SHP77 (cell line): ENCODE measurements around the gene C2CD4A.
A peak's percentile ranks its signal among the peaks of the same experiment; 100 is the strongest.

Experiments
- DNase-seq, 2 experiments: peaks; one replicate each; lab custom pipeline; 2025; lab: John Stamatoyannopoulos, UW

C2CD4A gene

GRCh38 chr15:62103431-62103830, 36.7 kb downstream of the C2CD4A start:
- DNase-seq = no peak

GRCh38 chr15:62104401-62104800, 37.6 kb downstream of the C2CD4A start:
- no peak for DNase-seq

GRCh38 chr15:62104846-62105245, 38.1 kb downstream of the C2CD4A start:
- no peak for DNase-seq

GRCh38 chr15:62105266-62105665, 38.5 kb downstream of the C2CD4A start:
- DNase-seq = peak in 1 of 2 experiments; percentile 24

DNA sequence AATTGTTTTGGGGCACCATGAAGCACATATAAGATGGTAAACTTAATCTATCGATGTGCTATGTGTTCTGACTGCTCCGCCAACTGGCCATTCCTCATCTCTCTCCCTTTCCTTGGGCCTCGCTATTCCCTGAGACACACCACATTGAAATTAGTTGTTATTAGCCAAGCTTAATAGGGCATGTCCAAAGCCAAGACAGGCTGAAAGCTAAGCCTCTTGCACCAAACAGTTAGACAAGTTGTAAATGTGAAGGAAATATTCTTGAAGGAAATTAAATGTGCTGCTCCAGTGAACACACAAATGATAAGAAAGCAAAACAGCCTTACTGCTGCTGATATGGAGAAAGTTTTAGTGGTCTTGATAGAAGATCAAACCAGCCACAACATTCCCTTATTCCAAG, 39.3 kb downstream of the C2CD4A start:
- DNase-seq = no peak

DNA sequence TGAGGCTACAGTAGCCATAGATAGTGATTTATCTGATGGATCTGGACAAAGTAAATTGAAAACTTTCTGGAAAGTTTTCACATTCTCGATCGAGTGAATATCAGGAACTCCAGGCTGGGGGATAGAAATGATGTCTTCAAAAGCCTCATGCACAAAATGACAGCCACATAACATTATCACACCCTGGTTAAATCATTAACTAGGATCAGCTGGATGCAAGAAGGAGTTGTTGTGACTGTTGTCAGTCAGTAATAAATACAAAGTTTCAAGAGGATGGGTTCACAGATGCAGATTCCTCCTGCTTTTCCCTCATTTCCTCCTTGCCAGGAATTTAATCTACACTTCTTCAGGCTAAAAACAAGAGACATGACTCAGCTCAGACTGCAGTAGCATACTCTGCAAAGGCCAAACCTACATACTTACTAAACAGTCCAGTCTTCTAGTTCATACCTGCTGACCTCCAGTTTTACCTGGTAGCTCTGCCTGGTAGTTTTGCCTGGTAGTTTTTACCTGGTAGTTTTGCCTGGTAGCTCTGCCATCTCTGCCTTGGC, 40.9 kb downstream of the C2CD4A start:
- DNase-seq = no peak

GRCh38 chr15:62108411-62108810, 41.6 kb downstream of the C2CD4A start:
- DNase-seq = no peak

DNA sequence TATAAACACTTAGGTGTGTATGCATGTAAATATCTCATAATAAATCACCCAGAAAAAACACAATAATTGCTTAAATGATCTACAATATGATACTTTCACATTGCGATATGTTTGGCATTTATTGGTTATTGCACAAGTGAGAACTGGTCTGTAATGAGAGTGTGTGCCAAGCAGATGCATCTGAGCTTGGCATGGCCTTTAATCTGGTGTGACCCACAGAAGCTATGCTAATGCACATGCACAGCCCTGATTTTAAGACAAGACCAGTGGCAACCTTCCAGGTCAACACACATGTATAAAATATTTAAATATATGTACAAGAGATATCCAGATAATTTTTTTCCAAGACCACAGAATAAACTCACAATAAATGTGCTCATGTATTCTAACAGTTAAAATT, 42.7 kb downstream of the C2CD4A start:
- peak in 1 of 2 experiments; percentile 28 for DNase-seq

DNA sequence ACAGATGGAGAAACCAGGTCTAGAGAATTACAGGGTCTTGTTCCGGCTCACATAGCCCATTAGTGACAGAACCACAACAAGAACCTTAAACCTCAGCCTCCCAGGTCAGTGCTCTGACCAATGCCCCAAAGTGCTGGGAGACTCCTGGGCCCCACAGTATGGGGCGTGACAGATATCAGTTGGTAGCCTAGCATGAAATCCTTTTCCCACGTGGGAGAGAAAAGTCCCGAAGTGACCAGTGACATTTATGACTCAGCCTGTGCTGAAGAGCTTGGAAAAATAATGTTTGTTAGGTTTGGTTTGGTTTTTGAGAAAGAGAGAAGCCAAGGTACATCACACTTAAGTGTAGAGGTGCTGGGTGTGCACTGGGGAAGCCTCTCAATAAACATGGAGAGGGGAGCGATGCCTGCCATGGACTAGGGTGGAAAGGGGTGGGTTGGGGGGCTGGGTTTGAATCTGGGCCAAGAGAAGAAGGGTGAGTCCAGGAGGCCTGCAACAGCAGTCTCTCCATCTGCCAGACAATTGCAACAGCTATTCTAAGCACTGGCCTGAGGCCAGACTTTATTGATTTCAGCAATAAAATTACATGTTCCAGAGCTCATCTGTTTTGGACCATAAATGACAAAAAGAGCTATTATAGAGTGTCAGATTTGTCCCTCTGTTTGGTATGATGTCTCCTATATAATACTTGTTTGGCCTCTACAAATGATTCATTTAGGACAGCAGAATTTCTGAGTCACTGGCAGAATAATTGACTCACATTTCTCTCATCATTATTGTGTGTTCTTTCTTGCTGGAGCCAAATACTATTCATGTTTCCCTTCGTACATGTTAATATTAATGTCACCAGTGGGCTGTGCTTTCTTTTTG, 43.4 kb downstream of the C2CD4A start:
- peak; percentile 66 to 83 for DNase-seq

GRCh38 chr15:62112081-62112480, 45.3 kb downstream of the C2CD4A start:
- DNase-seq = no peak

DNA sequence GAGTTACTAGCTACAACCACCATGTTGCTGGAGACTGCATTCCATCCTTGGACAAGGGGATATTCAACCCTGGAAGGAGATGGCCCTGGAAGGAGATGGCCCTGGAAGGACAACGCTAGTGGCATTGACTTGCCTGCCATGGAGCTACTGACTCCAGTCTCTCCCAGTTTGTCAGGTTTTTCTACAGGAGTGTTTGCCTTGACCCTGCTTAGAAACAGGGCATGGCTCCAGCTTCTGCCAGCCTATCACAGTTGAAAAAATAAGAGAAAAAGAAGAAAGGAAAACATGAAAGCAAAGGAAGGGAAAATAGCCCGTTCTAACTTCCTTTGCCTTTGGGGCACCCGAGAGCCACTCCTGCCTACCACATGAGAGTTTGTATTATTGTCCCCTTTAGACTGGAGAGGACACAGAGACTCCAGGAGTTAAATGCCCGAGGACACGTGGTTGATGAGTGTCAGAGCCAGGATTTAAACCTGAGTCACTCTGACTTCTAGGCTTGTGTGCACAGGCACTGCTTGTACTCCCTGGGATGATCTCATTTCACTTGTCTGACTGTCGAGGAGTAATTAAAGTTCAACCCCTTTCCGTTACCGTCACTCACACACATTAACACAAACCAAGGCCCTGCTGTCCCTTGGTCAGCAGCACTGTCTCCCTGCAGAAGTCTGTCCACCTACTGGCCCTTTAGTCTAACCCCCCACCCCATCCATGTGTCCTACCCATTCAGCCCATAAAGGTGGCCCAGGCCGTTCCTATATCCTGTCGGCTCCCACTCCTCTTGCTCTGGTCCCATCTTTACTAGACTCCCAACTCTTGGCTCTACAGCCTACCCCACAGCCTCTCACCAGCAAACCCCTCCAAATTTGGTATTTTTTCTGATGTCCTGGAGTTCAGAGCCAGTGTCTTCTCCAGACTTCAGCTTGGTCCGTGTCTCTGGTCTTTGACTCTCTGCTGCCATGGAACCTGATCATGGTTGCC, 46.1 kb downstream of the C2CD4A start:
- DNase-seq = peak; percentile 52 to 73

GRCh38 chr15:62115847-62116246, 49.1 kb downstream of the C2CD4A start:
- DNase-seq = no peak

DNA sequence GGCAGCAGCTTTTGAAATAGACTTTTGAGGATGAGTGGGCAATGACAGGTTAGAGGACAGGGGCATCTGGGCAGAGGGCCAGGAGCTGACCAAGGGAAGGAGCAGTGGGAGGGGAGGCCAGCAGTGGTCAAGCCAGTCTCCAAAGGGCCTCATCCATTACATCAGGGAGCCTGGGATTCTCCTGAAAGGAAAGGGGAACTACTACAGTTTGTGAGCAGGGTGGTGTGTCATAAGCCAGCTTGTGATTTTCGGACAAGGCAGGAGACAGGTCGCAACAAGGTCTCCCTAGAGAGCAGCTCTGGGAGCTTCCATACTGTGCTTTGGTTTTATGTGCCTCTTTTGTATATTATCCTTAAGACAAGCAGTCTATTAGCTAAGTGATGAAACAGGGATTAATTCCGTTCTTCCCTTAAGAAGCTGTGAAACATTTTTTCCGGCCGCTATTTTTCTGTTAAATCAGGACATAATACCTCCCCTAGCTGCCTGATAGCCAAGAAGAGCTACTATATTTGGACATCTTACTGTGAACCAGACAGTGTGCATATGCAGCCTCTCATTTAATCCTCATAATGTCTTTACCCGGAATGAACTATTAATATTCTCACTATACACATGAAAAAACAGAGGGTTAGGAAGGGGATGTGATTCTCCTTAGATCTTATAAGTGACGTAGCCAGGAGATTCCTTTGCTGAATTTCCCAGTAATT, 51.9 kb downstream of the C2CD4A start:
- DNase-seq = peak; percentile 36 to 54

DNA sequence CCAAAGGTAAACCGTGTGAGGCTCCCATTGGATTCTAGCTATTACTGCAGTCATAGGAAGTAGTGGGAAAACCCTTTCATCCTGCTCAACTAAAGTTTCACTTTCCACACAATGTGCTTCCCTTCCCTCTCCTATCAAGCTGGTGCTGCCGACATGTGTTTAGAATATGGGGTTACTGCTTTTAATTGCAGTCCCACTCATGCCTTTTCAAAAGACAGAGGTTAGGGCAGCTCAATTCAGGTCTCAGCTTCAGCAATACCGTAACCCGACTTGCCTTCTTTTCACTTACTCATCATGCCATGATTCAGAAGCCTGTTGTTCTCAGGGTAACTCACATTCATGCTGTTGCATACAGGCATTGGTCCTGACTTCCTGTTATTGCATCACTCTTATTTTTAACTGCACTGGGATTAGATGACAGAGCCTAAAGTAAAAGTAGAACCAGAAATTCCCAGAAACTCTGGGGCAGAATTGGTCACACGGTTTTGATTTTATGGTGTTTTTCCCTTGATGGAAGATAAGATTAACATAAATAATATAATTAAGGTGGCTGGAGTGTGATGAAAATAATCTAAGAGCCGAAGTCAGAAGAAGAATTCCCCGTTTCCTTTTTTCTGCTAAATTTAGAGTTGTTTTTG, 52.6 kb downstream of the C2CD4A start:
- peak; percentile 76 to 81 for DNase-seq

DNA sequence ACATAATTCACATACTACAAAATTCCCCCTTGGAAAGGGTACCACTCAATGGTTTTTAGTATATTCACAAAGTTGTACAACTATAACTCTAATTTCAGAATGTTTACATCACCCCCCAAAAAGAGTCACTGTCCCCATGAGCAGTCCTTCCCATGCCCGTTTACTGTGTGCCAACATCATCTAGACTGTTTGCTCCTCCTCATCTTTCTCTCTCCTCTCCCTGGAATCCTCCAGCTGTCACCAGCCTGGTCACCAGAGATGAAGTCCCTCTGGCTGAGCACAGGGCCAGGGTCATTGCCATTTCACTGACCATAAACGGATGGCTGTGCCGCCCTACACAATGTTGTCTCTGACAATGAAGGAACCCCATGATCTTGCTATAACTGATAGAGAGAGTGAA, 53.1 kb downstream of the C2CD4A start:
- DNase-seq = peak; percentile 15 to 24
